Mucosa of stomach (tissue), 1 donor: ENCODE data around the gene PIGR.
"Not testable (repeated sequence)": the region's sequence is repeated elsewhere in the genome, so short reads cannot be mapped to it uniquely, and the experiment has no call there.

ENCODE experiments used
- H3K27me3 ChIP-seq: one replicate; pipeline ENCODE4 v1.7.0; 2013; ENCODE audit warnings: mild to moderate bottlenecking, low read length; ENCODE audit not compliant: control insufficient read depth, insufficient read depth
- H3K36me3 ChIP-seq: one replicate; pipeline ENCODE4 v1.7.0; 2013; ENCODE audit warnings: low read length; ENCODE audit not compliant: control insufficient read depth, insufficient read depth
- H3K4me1 ChIP-seq: one replicate; pipeline ENCODE4 v1.7.0; 2013; ENCODE audit warnings: mild to moderate bottlenecking, low read length; ENCODE audit not compliant: control insufficient read depth, insufficient read depth
- H3K4me3 ChIP-seq: one replicate; pipeline ENCODE4 v1.7.0; 2013; ENCODE audit warnings: low read length
- H3K9ac ChIP-seq: one replicate; pipeline ENCODE4 v1.7.0; 2013; ENCODE audit warnings: mild to moderate bottlenecking, low read length, moderate library complexity
- H3K9me3 ChIP-seq: one replicate; pipeline ENCODE4 v1.7.0; 2013; ENCODE audit warnings: mild to moderate bottlenecking, low read length, moderate library complexity; ENCODE audit not compliant: control insufficient read depth
- donor health status: Pancreatic carcinoma.

Gene PIGR

GRCh38 chr1:206925106-206925736 lies 21.0 kb downstream of the PIGR start:
- Histone ChIP-seq H3K9ac (no peak overlapping the region), H3K4me1 (peaks cover 30% of the 10 kb centered on the region), H3K27me3 (no peaks in the 10 kb centered on the region), H3K4me3 (no peak overlapping the region), H3K9me3 (no peaks in the 10 kb centered on the region), H3K36me3 (no peaks in the 10 kb centered on the region)

- peaks cover 30% of the 10 kb centered on the region for H3K4me1 ChIP-seq
- no peak overlapping the region for H3K9ac ChIP-seq
- no peaks in the 10 kb centered on the region for H3K27me3 ChIP-seq
- H3K36me3 ChIP-seq: no peaks in the 10 kb centered on the region
- no peak overlapping the region for H3K4me3 ChIP-seq
- no peaks in the 10 kb centered on the region for H3K9me3 ChIP-seq
Observed at GRCh38 chr1:206924592-206925105, 21.6 kb downstream of the PIGR start.

- H3K4me3 ChIP-seq, H3K9me3 ChIP-seq, H3K36me3 ChIP-seq, H3K9ac ChIP-seq, H3K27me3 ChIP-seq: not testable (repeated sequence)
- H3K4me1 ChIP-seq: peaks cover 30% of the 10 kb centered on the region
Observed at GRCh38 chr1:206923961-206924557, 22.2 kb downstream of the PIGR start.

DNA sequence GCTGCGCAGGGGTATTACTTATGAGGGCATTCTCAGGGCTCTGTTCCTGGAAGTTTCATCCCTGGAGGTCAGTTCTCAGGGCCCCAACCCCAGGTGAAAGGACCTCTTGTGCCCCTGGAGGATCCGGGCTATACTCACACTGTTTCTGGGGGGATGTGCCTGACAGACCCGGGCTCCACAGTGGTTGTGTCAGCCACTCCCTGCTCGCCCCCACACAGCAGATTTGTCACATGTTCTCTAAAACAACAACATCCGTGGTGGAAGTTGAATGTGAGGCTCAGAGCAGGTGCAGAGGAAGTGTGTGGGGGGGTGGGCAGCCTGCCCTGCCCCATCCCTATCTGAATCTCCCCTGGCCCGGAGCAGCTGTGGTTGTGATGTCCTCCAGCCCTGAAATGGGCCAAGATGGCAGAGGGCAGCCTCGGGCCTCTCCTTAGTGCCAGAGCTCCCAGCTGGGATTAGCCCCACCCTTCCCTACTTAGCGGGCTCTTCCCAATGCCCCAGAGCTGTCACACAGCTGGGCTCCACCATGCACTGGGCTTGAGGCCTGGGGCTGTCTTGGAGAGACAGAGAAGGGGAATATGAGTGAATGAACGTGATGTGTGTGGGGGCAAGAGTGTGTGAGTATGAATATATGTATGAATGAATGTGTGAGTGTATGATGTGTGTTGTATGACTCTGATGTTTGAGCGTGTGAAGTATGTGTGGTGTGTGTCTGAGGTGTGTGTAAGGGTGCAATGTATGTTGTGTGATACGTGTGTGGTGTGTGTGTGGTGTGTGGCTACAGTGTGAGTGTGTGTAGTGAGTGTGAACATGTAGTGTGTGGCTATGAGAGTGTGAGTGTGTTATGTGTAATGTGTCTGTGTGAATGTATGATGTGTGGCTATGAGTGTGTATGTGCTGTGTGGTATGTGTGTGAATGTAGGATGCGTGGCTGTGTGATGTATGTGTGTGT lies 23.0 kb downstream of the PIGR start:
- Histone ChIP-seq H3K9ac (no peak overlapping the region), H3K36me3 (no peaks in the 10 kb centered on the region), H3K27me3 (no peaks in the 10 kb centered on the region), H3K4me3 (no peak overlapping the region), H3K4me1 (peaks cover 30% of the 10 kb centered on the region), H3K9me3 (no peaks in the 10 kb centered on the region)

GRCh38 chr1:206922524-206922923 lies 23.7 kb downstream of the PIGR start:
- no peaks in the 10 kb centered on the region for H3K9me3 ChIP-seq
- H3K36me3 ChIP-seq: no peaks in the 10 kb centered on the region
- H3K27me3 ChIP-seq: no peaks in the 10 kb centered on the region
- H3K4me3 ChIP-seq: no peak overlapping the region
- peaks cover 24% of the 10 kb centered on the region for H3K4me1 ChIP-seq
- no peak overlapping the region for H3K9ac ChIP-seq

DNA sequence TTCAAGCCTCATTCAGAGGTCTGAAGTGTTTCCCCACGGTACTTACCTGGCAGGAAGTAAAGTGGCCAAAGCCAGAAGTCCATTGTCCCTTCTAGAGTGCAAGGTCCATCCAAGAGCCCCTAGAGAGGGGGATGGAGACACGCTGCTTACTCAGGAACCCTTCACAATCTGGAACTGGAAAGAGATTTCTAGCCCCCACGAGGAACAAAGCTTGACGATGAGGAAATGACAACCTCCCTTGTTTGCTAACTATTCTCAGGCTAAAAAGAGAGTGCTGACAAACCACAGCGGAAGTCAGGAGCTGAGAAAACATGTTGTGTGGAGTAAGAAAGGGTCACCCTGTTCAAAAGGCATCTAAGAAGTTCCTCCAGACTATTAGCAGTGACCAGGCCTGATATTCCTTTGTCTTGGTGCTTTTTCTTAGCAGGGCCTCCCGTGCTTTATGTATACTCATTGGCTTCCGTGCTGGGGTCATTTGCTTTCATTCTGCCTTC lies 24.4 kb downstream of the PIGR start, which contains the start of gene FCMR:
FCMR (minus strand) TSS at position 170 of the 494 bp plus-strand sequence; CDS start at position 83, 87 bp downstream.
- Histone ChIP-seq H3K4me1 (peaks cover 19% of the 10 kb centered on the region), H3K4me3 (no peak within 1 kb of the TSS), H3K9ac (no peak within 1 kb of the TSS)

DNA sequence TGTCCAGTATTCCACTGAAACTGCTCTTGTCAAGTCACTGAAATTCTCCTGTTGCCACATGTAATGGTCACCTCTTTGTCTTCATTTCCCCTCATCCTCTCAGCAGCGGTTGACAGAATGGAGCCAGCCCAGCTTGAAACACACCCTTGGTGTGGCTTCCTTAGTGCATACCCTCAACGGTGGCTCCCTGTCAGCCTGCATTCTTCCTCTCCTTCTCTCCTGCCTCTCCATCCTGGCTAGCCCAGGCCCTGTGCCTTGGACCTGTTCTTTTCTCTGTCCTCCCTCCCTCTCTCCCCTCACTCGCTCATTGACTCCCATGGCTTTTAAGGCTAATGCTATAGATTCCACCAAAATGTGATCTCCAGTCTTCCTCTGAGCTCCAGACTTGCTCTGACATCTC lies 28.2 kb downstream of the PIGR start:
- no peak overlapping the region for H3K4me3 ChIP-seq
- H3K9me3 ChIP-seq: no peaks in the 10 kb centered on the region
- H3K27me3 ChIP-seq: peaks cover 4% of the 10 kb centered on the region
- H3K9ac ChIP-seq: no peak overlapping the region
- H3K4me1 ChIP-seq: peaks cover 19% of the 10 kb centered on the region
- H3K36me3 ChIP-seq: no peaks in the 10 kb centered on the region

More for the DNA sequence above, 24.4 kb downstream of the PIGR start, which contains the start of gene FCMR:
- Histone ChIP-seq H3K9me3 (no peaks in the 10 kb centered on the region), H3K27me3 (no peaks in the 10 kb centered on the region), H3K36me3 (no peaks in the 10 kb centered on the region)

DNA sequence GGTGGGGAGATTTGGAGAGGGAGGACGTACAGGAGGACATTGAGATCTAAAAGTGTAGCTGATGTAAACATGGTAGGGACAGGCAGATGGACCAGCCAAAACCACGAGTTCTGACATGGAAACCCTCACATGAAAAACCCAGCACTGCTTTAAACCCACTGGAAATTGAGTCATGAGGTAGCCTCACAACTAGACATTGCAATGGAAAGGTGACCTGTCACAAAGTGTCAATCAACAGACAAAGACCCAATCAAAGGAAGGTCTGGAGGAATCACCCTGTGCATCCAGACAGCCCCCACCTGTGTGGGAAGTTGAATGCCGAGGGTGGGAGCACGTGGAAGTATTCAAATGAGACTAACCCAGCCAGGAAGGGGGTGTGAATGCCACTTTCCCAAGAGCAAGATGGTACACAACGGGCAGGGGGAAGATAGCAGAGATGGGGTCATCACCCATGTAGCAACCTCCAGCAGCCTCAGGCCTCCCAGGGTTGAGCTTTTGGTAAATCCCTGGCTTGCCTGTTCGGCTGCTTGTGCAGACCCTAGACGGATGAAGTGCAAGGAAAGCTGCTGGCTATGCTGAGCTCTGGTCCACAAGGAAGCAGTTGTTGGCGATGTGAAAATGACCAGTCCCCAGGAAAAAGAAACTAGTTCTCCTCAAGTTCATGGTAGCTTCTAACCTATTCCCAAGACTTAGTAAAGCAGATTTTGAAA lies 30.1 kb downstream of the PIGR start:
- H3K36me3 ChIP-seq: no peaks in the 10 kb centered on the region
- H3K27me3 ChIP-seq: peaks cover 4% of the 10 kb centered on the region
- H3K9me3 ChIP-seq: no peaks in the 10 kb centered on the region
- peaks cover under 1% of the 10 kb centered on the region for H3K4me1 ChIP-seq
- no peak overlapping the region for H3K4me3 ChIP-seq
- H3K9ac ChIP-seq: no peak overlapping the region

DNA sequence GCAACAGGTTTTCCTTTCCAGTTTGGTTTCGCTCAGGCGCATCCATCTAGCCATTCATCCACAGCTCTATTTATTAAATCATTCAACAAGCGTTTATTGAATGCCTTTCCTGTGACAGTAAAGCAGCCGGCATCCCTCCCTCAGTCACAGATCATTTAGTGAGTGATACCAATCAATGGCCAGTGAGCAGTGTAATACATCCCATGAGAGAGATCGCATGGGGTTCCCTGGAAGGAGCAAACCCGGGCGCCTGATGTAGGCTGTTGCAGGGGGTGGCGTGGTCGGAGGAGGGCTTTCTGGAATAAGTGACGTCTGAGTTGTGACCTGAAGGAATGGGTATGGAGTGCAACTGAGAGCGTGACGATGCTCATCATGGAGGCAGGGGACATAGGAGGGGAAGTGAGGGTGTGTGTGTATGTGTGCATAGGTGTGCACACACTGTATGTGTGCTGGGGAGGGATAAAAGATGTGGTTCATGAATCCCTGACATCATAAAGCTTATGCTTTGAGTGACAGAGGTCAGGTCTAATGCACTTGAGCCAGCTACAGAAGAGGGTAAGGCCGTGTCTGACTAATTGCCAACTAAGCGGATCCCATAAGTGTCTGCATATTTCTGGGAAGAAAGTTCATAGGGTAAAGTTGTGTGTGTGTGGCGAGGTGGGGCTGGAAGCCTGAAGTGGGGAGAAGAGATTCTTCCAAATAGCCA lies 31.1 kb downstream of the PIGR start:
- Histone ChIP-seq H3K9me3 (no peaks in the 10 kb centered on the region), H3K9ac (no peak overlapping the region), H3K4me3 (no peak overlapping the region), H3K36me3 (no peaks in the 10 kb centered on the region), H3K27me3 (peaks cover 11% of the 10 kb centered on the region), H3K4me1 (peaks cover 1% of the 10 kb centered on the region)

GRCh38 chr1:206913766-206914537 lies 32.3 kb downstream of the PIGR start:
- Histone ChIP-seq H3K4me3 (no peak overlapping the region), H3K9ac (no peak overlapping the region), H3K9me3 (no peaks in the 10 kb centered on the region), H3K36me3 (no peaks in the 10 kb centered on the region), H3K4me1 (peaks cover 11% of the 10 kb centered on the region), H3K27me3 (peaks cover 18% of the 10 kb centered on the region)
